Fibroblast of lung (primary cell): ENCODE measurements around the gene MCOLN2. TPM values are rescaled to one million over a fixed set of nuclear protein-coding genes. Genes with fewer than 3 reads are reported as not detected.

ENCODE experiments used
- DNase-seq, 2 donors: peaks; one replicate each; pipeline versions ENCODE4 v3.0.0 to v3.0.0-alpha.2; 2010; ENCODE audit warnings: low read depth in 2 of 2
- H2AFZ ChIP-seq: 2 replicates; pipeline ENCODE4 v1.5.1; 2012; ENCODE audit warnings: low read length, control low read depth, inconsistent platforms
- H3K27ac ChIP-seq: 2 replicates; pipeline ENCODE4 v1.5.1; 2011; ENCODE audit warnings: low read length, control low read depth; ENCODE audit not compliant: insufficient read depth
- H3K27me3 ChIP-seq: 2 replicates; pipeline ENCODE4 v1.5.1; 2011; ENCODE audit warnings: mild to moderate bottlenecking, low read length; ENCODE audit not compliant: control insufficient read depth, insufficient read depth
- H3K36me3 ChIP-seq: 2 replicates; pipeline ENCODE4 v1.5.1; 2011; ENCODE audit warnings: low read length; ENCODE audit not compliant: control insufficient read depth, insufficient read depth
- H3K4me1 ChIP-seq: 2 replicates; pipeline ENCODE4 v1.5.1; 2011; ENCODE audit warnings: low read length; ENCODE audit not compliant: control insufficient read depth, insufficient read depth; ENCODE audit errors: extremely low read depth
- H3K4me2 ChIP-seq: 2 replicates; pipeline ENCODE4 v1.5.1; 2011; ENCODE audit warnings: low read length, control low read depth; ENCODE audit not compliant: insufficient read depth; ENCODE audit errors: extremely low read depth
- H3K4me3 ChIP-seq, 4 experiments: fragments of 200-600 bp in 1 of 4; sonication (generic) in 1 of 4; replicated peaks in 1 of 4; 2 replicates each; pipeline ENCODE4 v1.5.1; 2011 to 2016; ENCODE audit warnings: low read length in 4 of 4, low read depth in 3 of 4, mild to moderate bottlenecking in 3 of 4, control low read depth in 2 of 4, inconsistent platforms in 1 of 4, mixed read lengths in 1 of 4; ENCODE audit not compliant: insufficient read depth in 1 of 4; ENCODE audit errors: control extremely low read depth in 1 of 4
- H3K79me2 ChIP-seq: 2 replicates; pipeline ENCODE4 v1.5.1; 2012; ENCODE audit warnings: mild to moderate bottlenecking, low read length, inconsistent platforms; ENCODE audit not compliant: control insufficient read depth, insufficient read depth
- H3K9ac ChIP-seq: 2 replicates; pipeline ENCODE4 v1.5.1; 2011; ENCODE audit warnings: mild to moderate bottlenecking, low read length, control low read depth; ENCODE audit not compliant: insufficient read depth
- H3K9me3 ChIP-seq: 2 replicates; pipeline ENCODE4 v1.5.1; 2012; ENCODE audit warnings: low read depth, low read length; ENCODE audit not compliant: control insufficient read depth, insufficient read depth
- H4K20me1 ChIP-seq: 2 replicates; pipeline ENCODE4 v1.5.1; 2011; ENCODE audit warnings: low read length; ENCODE audit not compliant: control insufficient read depth, insufficient read depth; ENCODE audit errors: extremely low read depth
- CTCF ChIP-seq, 2 donors: IDR thresholded peaks in 1 of 2; conservative IDR thresholded peaks in 1 of 2; 1 replicate in 1 of 2; 2 replicates in 1 of 2; pipeline ENCODE4 v1.5.1; 2011 to 2012; ENCODE audit warnings: low read length in 2 of 2, control low read depth in 1 of 2, inconsistent platforms in 1 of 2, low read depth in 1 of 2, mild to moderate bottlenecking in 1 of 2
- EZH2 ChIP-seq: IDR thresholded peaks from 2 replicates; pipeline ENCODE4 v1.5.1; 2012; ENCODE audit warnings: low read length, control low read depth, mild to moderate bottlenecking; ENCODE audit errors: missing control alignments
- polyA plus RNA-seq, 2 donors: library from polyadenylated mRNA; depleted of rRNA in 1 of 2; stranded (reverse) in 1 of 2; unstranded in 1 of 2; fragments of >200 nt; gene quantifications; 2 replicates each; pipeline ENCODE4 v1.2.1, GENCODE V29; 2011 to 2012; ENCODE audit warnings: missing spikeins in 1 of 2
- total RNA-seq: library from RNA; depleted of rRNA; stranded (reverse); fragments of >200 nt; gene quantifications from 2 replicates; pipeline ENCODE4 v1.2.1, GENCODE V29; 2014

MCOLN2 gene
- total and polyA plus RNA-seq, 2 donors (not counting 1 experiment from before 2014, with no cell fraction given): 0.44 to 1.5 TPM

GRCh38 chr1:84941843-84942242 lies 55.1 kb downstream of the MCOLN2 start:
- Histone ChIP-seq H3K27me3 (peaks cover 4% of the 10 kb centered on the region), H3K27ac (no peak overlapping the region), H3K9me3 (no peaks in the 10 kb centered on the region), H3K9ac (no peak overlapping the region), H3K4me3 (no peak overlapping the region), H3K79me2 (no peaks in the 10 kb centered on the region), H3K36me3 (no peaks in the 10 kb centered on the region), H2AFZ (no peak overlapping the region), H3K4me2 (no peak overlapping the region), H4K20me1 (no peaks in the 10 kb centered on the region), H3K4me1 (peaks cover 6% of the 10 kb centered on the region)
- DNase-seq: no peak
- TF ChIP-seq CTCF (conservative IDR thresholded peaks at IDR 0.05 in 1 of 2, IDR thresholded peaks at IDR 0.05 in 1 of 2; ENCODE audit: low read depth in 1 of 2, low read length in 2 of 2) (no peak), EZH2 (no peak)

GRCh38 chr1:84940481-84940880 lies 56.4 kb downstream of the MCOLN2 start:
- no peaks in the 10 kb centered on the region for H3K9me3 ChIP-seq
- H3K79me2 ChIP-seq: no peaks in the 10 kb centered on the region
- H4K20me1 ChIP-seq: no peaks in the 10 kb centered on the region
- H3K4me2 ChIP-seq: no peak overlapping the region
- no peak overlapping the region for H3K9ac ChIP-seq
- H3K36me3 ChIP-seq: no peaks in the 10 kb centered on the region
- peak in 1 of 2 donors; percentile 45 for DNase-seq
- no peak overlapping the region for H3K4me3 ChIP-seq
- H3K27ac ChIP-seq: no peak overlapping the region
- peaks cover 4% of the 10 kb centered on the region for H3K27me3 ChIP-seq
- no peaks in the 10 kb centered on the region for H3K4me1 ChIP-seq
- no peak overlapping the region for H2AFZ ChIP-seq
- no peak for TF ChIP-seq EZH2
- no peak for TF ChIP-seq CTCF (conservative IDR thresholded peaks at IDR 0.05 in 1 of 2, IDR thresholded peaks at IDR 0.05 in 1 of 2; ENCODE audit: low read depth in 1 of 2, low read length in 2 of 2)

- no peak for DNase-seq
- no peak overlapping the region for H3K4me3 ChIP-seq
- peaks cover 4% of the 10 kb centered on the region for H3K27me3 ChIP-seq
- H3K4me2 ChIP-seq: no peak overlapping the region
- no peaks in the 10 kb centered on the region for H4K20me1 ChIP-seq
- no peaks in the 10 kb centered on the region for H3K36me3 ChIP-seq
- TF ChIP-seq CTCF (conservative IDR thresholded peaks at IDR 0.05 in 1 of 2, IDR thresholded peaks at IDR 0.05 in 1 of 2; ENCODE audit: low read depth in 1 of 2, low read length in 2 of 2): no peak
- no peak overlapping the region for H3K9ac ChIP-seq
- H3K79me2 ChIP-seq: no peaks in the 10 kb centered on the region
- no peak overlapping the region for H2AFZ ChIP-seq
- no peaks in the 10 kb centered on the region for H3K9me3 ChIP-seq
- no peak overlapping the region for H3K27ac ChIP-seq
- no peaks in the 10 kb centered on the region for H3K4me1 ChIP-seq
Measured at GRCh38 chr1:84939761-84940160, 57.2 kb downstream of the MCOLN2 start.
